RWPE2 (cell line): ENCODE measurements around the gene CRAT.

ENCODE experiments used
- ATAC-seq: fragments of 200-7000 bp; cut with Tn5 transposase; 3 replicates; pipeline ENCODE4 v1.9.1; 2021; ENCODE audit warnings: low read depth
- DNase-seq: peaks from one replicate; pipeline ENCODE4 v3.0.0-alpha.2; 2020; ENCODE audit warnings: low spot score
- H3K27ac ChIP-seq: fragments of 450-650 bp; 2 replicates; pipeline ENCODE4 v1.5.1; 2017; ENCODE audit warnings: mild to moderate bottlenecking; ENCODE audit not compliant: poor library complexity, severe bottlenecking
- H3K27me3 ChIP-seq: fragments of 250-450 bp; sonication (Bioruptor Pico); 2 replicates; pipeline ENCODE4 v1.5.1; 2021; ENCODE audit warnings: mild to moderate bottlenecking, moderate library complexity; ENCODE audit not compliant: insufficient read depth, poor library complexity, severe bottlenecking
- H3K36me3 ChIP-seq: fragments of 250-450 bp; sonication (Bioruptor Pico); 2 replicates; pipeline ENCODE4 v1.5.1; 2020; ENCODE audit warnings: low read depth, mild to moderate bottlenecking, moderate library complexity
- H3K4me1 ChIP-seq: fragments of 250-450 bp; sonication (Bioruptor Pico); 2 replicates; pipeline ENCODE4 v1.5.1; 2021; ENCODE audit warnings: mild to moderate bottlenecking, moderate library complexity; ENCODE audit not compliant: insufficient read depth, poor library complexity, severe bottlenecking
- H3K4me3 ChIP-seq: fragments of 250-450 bp; sonication (Bioruptor Pico); 2 replicates; pipeline ENCODE4 v1.5.1; 2021; ENCODE audit warnings: mild to moderate bottlenecking, moderate library complexity; ENCODE audit not compliant: severe bottlenecking
- H3K9me3 ChIP-seq: fragments of 250-450 bp; sonication (Bioruptor Pico); 2 replicates; pipeline ENCODE4 v1.5.1; 2021; ENCODE audit warnings: mild to moderate bottlenecking, moderate library complexity; ENCODE audit not compliant: severe bottlenecking
- TF ChIP-seq, protein P1 (sequence below): fragments of 450-650 bp; IDR thresholded peaks from one replicate; pipeline ENCODE4 v1.5.1; 2017; ENCODE audit warnings: mild to moderate bottlenecking, moderate library complexity; ENCODE audit not compliant: poor library complexity, severe bottlenecking

The CRAT gene

DNA sequence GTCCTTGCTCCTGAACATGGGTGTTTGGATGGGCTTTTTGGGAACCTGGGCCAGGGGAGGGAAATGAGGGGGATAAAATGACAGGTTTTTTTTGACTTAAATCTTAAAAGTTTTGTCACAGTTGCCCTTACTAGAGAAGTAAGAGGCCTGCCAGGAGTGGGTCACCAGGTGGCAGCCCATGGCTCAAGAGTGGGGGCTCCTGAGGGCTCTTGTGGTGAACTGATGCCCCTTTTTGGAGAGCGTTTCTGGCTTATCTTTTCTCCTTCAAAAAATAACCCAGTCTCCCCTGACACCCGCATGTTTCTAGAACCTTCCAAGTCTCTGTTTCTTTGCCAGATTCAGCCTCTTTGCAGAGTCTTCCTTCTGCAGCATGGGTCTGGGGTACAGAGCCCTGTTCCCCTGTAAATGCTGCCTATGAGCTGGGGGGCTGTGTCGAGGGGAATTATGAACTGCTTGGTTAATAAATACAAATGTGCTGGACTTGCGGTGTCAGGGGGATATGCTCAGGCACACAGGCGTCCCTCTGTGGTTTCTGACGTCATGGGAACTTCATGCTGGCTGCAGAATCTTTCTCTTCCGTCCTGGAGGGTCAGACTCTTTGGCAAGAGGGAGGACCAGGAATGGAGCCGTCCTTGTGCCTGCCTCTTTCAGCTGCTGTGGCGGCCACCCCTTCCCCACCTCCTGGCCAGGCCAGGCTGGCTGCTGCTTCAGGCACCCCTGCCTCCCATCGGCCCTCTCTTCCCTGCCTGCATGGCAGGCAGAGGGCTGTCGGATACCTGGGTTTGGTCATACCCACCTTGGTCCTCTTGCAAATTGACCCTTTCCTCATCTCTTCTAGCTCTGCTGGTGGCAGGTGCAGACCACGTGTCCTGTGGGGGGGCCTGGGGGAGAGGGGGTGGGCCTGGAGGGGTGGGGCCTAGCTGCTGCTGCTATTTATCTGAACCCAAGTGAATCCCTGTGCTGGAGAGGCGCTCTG lies 30.8 kb upstream of the CRAT start:
- TF ChIP-seq, protein P1, sequence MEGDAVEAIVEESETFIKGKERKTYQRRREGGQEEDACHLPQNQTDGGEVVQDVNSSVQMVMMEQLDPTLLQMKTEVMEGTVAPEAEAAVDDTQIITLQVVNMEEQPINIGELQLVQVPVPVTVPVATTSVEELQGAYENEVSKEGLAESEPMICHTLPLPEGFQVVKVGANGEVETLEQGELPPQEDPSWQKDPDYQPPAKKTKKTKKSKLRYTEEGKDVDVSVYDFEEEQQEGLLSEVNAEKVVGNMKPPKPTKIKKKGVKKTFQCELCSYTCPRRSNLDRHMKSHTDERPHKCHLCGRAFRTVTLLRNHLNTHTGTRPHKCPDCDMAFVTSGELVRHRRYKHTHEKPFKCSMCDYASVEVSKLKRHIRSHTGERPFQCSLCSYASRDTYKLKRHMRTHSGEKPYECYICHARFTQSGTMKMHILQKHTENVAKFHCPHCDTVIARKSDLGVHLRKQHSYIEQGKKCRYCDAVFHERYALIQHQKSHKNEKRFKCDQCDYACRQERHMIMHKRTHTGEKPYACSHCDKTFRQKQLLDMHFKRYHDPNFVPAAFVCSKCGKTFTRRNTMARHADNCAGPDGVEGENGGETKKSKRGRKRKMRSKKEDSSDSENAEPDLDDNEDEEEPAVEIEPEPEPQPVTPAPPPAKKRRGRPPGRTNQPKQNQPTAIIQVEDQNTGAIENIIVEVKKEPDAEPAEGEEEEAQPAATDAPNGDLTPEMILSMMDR, result no peak
- Histone ChIP-seq H3K36me3 (peaks cover 41% of the 10 kb centered on the region), H3K27me3 (no peaks in the 10 kb centered on the region), H3K27ac (peak overlapping the region; percentile 100), H3K4me3 (no peak overlapping the region), H3K4me1 (peaks cover 36% of the 10 kb centered on the region), H3K9me3 (no peaks in the 10 kb centered on the region)
- DNase-seq (no peak), ATAC-seq (no peak)

DNA sequence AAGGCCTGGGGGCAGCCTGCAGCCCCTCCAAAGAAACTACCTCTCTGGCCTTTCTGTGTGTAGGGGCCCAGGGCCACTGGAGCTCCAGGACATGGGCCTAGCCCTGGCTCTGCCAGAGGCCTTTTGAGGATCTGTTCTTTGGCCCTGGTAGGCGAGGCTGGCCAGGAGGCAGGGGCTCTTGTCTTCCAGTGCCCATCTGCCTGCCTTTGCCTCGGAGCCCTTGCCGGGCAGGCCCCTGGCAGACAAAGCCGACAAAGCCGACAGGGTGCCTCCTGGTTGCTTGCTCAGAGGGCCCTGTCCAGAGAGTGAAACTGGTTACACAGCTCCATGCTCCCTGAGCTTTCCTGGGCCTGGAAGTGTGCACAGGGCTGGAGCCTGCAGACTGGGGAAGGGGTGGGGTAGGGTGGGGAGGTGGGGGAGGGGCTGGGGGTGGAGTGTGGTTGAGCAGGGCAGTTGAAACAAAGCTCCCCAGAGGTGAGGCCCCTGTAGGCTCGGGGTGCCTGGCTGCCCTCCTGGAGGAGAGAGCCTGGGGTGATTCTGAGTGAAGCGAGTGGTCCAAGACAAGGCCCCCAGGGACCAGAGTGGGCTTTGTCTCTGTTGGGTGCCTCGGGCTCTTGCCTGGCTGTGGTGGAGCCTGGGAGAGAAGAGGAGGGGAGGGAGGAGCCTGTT lies 29.9 kb upstream of the CRAT start:
- Histone ChIP-seq H3K9me3 (no peaks in the 10 kb centered on the region), H3K4me1 (peaks cover 36% of the 10 kb centered on the region), H3K27me3 (no peaks in the 10 kb centered on the region), H3K36me3 (peaks cover 44% of the 10 kb centered on the region), H3K4me3 (peak overlapping the region; percentile 27), H3K27ac (peak overlapping the region; percentile 100)
- no peak for DNase-seq
- peak; percentile 10 for ATAC-seq
- TF ChIP-seq, protein P1, result no peak

DNA sequence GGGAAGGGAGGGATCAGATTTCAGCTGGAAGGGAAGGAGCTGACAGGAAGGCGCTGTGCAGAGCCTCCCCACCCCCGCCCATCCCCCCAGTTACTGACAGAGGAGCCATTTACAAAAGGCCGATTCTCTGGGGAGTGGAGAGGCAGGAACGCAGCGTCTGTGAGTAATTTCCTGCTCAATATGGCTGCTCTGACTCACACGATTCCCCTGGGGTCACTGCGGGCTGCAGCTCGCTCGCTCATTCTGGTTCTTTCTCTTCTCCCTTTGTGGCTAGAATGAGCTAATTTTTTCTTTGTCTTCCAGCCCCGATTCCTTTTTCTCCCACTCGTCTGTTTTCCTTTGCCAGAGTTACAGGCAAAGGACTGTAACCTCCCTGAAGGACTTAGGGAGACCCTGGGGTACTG lies 29.4 kb upstream of the CRAT start:
- Histone ChIP-seq H3K27me3 (no peaks in the 10 kb centered on the region), H3K27ac (peak overlapping the region; percentile 100), H3K4me3 (peak overlapping the region; percentile 27), H3K9me3 (no peaks in the 10 kb centered on the region), H3K4me1 (peaks cover 36% of the 10 kb centered on the region), H3K36me3 (peaks cover 49% of the 10 kb centered on the region)
- DNase-seq (peak; percentile 96), ATAC-seq (peak; percentile 81)
- TF ChIP-seq, protein P1, result no peak

DNA sequence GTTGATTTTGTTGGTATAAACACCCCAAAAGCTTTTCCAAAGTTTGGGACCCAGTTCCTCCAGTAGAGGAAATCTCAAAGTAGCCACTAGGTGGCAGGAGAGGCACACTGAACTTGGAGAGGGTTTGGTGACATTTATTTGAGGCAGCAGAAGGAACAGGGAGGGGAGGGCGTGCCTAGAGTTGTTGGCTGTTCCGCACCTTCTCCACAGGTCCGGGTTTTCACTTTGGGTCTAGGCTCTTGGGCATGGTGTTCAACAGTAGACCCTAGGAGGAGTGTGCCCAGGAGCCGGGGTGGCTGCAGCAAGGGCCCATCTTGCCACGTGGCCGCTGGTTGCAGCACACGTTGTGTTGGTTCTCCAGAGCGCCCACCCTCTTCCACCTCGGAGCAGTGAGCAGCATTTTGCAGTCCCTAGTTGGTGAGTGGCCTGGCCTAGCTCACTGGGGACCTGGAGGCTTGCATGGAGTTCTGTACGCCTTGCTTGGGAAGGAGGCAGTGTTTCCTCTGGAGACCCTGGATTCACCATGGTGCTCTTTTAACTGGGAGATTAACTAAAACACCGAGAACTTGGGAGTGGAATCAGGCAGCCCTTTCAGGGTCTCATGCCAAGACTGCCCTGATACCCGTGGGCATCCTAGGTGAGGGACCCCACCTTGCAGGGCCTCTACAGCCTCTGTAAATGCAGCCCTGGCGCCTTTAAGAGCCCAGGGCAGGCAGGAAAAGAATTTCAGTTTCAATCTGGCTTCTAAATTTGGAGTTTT lies 28.8 kb upstream of the CRAT start:
- Histone ChIP-seq H3K4me3 (no peak overlapping the region), H3K27ac (peak overlapping the region; percentile 100), H3K4me1 (peaks cover 36% of the 10 kb centered on the region), H3K9me3 (no peaks in the 10 kb centered on the region), H3K27me3 (no peaks in the 10 kb centered on the region), H3K36me3 (peaks cover 55% of the 10 kb centered on the region)
- TF ChIP-seq, protein P1, result peak; percentile 95
- ATAC-seq, result peak; percentile 32
- no peak for DNase-seq
